Activated gamma-delta T cell treated with Interleukin-2 at 50 U/mL for 16 hours (primary cell): Measurements from ENCODE around the gene HAUS3.
"Not testable (repeated sequence)": the region's sequence is repeated elsewhere in the genome, so short reads cannot be mapped to it uniquely, and the experiment has no call there.

Experiments used
- DNase-seq: peaks from one replicate; pipeline ENCODE4 v3.0.0-alpha.2; 2020

HAUS3 gene

DNA sequence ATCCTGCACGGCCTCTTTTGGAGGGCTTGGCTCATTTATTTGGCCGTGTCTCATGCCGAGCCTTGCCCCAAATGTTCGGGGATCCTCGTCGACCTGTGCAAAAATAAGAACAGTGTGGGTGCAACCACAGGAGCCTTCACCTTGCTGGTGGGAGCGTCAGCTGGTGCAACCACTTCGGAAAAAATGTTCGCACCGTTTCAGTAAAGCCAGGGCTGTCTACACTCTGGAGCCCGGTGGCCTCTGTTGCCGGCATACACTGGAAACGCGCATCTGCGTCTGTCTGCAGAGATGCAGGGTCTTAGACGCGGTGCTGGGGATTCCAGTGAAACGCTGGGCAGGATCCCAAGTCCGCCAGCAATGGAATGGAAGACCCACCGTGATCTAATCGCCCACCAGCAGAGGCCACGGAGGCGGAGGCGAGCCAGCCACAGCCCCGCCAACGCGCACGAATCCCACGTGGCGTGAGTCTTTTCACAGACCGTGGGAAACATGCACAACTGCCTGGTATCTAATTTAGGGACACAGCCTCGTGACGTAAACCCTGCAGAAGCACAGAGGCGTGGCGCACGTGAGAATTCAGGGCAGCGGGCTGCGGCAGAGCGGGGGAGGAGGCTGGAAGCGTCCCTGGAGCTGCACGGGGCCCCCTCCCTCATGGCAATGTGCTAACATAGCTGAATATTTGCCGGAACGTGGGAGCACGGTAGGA, 33.8 kb upstream of the HAUS3 start:
- no peak for DNase-seq

DNA sequence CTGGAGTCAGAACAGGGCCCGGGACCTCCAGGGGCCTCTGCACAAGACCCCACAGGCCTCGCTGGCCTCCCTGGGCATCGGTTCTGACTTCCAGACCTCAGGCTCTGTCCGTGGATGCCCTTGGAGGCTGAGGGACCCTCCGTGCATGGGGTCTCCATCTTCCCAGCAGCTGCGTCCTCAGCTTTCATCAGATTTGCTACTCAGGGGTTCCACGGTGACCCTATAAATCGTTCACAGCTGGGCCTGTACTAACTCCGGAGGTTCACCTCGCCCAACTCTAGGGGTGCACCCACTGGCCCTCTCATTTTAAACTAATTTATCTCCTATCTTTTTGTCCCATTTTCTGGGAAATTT, 33.1 kb upstream of the HAUS3 start:
- DNase-seq, result not testable (repeated sequence)

DNA sequence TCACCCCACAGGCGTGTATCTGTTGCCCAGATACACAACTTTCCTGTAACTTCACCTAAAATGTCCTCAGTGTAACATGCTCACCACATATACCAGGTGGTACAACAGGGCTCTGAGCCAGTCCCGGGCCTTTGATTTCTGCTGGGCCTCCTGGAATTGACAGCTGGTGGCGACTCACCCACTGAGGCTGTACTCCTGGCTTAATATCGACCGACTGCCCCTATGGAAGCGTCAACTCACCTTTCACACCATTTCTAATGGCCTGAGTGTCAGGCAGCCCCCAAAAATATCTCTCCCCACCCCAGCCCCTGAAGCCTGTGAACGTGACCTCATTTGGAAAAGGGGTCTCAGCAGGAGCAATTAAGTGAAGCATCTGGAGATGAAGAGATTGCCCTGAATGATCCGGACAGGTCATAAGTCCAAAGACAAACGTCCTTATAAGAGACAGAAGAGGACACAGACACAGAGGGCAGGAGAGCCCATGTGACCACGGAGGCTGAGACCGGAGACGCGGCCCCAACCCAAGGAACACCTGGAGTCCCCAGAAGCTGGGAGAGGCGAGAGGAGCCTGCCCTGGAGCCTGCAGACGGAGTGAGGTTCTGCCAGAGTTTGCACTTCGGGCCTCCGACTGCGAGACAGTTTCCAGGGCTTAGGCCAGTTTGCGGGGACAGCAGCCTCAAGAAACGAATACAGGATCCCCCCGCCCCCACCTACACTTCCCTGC, 32.6 kb upstream of the HAUS3 start:
- no peak for DNase-seq

- no peak for DNase-seq
These were observed 31.9 kb upstream of the HAUS3 start for GRCh38 chr4:2273657-2274319.

DNA sequence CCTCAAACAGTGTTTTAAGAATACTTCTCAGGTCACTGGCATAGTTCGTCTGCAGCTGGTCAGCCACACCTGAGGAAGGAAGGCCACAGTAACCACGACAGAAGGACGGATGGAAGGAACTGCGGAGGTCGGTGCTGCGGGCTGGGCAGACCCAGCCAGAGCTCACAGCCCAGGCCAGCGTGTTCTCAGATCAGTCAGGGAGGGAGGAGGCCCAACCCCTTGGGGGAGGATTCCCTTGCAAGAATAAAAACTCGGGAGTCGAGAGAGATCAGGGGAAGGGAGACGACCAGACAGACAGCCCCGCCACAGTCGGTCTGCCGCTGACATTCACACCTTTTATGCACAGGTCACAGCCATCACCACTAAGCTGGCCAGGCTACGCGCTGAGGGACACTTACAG, 31.3 kb upstream of the HAUS3 start:
- no peak for DNase-seq

GRCh38 chr4:2272828-2273120, 30.9 kb upstream of the HAUS3 start:
- DNase-seq, result no peak

DNA sequence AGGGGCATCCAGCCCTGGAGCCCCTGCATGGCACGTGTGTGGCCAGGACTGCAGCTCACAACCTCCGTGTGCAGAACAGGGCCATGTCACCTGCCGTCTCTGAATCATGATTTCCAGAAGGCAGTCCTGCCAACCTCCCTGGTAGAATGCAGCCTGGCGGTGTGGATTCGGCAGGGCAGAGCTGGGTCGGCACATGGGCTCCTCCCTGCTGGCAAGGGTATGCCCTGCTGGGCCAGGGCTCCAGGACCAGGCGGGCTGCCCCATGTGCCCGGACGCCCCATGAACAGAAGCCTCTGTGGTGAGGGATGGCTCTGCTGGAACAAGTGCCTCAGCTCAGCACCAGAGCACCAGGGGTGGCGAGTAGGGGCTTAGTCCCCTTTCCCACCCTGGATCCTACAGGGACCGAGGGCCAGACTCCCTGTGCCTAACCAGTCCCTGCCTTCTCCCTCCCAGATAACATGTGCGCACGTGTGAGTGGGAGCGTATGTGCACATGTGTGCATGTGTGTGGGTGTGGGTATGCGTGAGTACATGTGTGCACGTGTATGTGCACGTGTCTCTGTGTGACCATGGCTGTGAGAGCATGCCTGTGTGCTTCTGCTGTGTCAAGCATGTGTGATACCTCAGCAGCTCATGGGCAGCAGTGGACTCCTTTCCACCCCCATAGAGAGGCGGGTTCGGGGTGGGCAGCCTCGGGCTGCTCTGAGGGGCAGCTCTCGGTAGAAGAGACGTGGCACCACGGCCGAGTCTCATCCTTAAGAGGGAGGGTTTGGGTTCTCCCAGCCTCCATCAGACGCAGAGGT, 30.3 kb upstream of the HAUS3 start:
- DNase-seq, result no peak

GRCh38 chr4:2271279-2272025, 29.5 kb upstream of the HAUS3 start:
- no peak for DNase-seq

- no peak for DNase-seq
These were observed 28.6 kb upstream of the HAUS3 start for GRCh38 chr4:2270341-2271165.

DNA sequence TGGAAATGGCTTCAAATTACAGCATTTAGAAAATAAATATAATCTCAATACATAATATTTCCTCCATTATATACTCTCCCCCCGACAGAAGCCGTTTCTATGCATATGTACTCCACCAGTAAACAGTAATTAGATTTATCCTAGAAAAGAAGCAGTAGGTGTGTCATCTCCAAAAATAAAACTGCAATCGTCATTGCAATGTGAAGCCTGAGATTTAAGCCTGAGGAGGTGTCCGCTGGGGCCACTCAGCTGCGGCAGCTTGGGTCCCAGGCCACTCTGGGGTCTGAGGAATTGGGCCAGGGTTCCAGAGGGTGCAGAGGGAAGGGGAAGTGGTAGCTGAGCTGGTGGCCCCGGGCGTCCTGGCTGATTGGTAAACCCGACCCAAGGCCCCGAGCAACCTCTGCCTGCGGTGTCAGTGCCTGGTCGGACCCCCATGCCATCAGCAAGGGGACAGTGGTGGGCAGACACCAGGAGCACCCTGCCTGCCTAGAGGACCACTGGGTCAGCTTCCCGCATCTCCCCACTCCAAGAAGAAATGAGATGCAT, 27.8 kb upstream of the HAUS3 start:
- DNase-seq, result no peak

GRCh38 chr4:2269206-2269531, 27.2 kb upstream of the HAUS3 start:
- no peak for DNase-seq

DNA sequence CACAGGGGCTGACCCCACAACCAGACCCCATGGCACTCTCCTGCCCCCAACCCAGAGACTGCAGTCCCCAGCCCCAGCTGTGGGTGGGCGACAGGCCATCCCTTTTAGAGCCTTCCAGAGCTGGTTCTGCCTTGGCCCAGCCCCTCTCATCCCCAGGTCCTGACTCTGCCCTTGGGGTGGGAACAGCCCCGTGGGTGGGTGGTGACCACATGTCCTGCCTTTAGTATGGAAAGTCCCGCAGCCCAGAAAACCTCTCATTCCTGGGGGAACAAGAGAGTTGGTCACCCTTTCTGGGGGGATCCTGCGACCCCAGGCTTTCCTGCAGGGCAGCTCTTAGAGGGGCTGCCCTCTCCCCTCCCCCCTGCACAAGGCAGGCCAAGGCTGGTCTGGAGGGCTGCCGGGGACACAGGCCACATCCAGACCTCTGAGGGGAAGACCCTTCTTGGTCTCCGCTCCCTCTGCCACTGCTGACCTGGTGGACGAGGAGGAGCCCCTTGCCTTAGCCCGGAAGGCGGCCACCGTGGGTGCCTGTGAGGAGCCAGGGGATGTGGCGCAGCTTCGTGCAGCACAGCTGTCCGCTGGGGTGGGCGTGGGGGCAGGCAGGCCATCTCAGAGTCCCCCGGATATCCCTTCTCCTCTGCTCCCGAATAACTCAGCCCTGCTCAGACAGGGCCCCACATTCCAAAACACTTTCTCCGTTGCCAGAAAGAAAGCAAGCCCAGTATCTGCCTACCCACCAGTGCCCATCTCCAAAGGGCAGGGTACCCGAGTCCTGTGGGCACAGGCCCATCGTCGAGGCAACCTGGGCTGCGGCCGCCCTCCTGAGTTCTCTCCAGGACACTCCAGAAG, 26.7 kb upstream of the HAUS3 start:
- no peak for DNase-seq

DNA sequence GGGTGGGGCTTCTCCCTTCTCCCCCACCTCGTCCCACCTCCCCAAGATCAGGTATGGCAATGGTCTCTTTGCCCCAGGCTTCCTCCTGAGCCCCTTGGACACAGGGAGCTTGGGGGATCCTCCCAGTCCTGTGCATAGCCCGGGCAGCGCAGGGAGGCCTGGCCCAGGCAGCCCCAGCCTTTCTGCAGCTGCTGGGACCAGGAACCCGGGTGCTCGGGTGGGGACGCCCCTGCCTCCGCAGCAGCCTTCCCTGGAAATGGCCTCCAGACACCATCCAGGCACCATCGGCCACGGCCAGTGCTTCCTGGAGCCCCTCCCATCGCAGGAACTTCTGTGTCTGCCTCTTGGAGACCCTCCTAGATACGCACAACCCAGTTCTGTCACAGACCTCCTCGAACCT, 25.9 kb upstream of the HAUS3 start:
- DNase-seq, result no peak

DNA sequence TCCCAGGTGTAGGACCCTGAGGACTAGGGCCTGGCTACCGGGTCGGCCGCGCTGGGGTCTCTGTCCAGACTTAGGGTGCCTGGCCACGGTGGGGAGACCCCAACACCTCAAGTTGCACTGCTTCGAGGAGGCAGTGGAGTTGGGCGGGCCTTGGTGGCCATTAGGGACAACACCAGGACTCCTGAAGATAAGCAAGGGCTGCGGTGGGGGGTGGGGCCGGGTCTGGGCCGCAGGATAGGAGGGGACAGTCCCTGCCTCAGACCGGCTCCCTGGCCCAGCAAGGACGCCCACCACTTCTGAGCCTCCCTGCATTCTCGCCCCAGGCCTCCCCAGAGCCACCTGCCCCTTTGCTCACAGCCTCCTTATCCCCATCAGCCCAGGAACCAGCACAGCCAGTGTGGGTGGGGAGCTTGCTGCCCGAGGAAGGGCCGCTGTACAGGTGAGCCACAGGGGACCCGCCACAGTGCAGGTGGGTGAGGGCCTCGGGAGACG, 25.4 kb upstream of the HAUS3 start:
- DNase-seq, result no peak

DNA sequence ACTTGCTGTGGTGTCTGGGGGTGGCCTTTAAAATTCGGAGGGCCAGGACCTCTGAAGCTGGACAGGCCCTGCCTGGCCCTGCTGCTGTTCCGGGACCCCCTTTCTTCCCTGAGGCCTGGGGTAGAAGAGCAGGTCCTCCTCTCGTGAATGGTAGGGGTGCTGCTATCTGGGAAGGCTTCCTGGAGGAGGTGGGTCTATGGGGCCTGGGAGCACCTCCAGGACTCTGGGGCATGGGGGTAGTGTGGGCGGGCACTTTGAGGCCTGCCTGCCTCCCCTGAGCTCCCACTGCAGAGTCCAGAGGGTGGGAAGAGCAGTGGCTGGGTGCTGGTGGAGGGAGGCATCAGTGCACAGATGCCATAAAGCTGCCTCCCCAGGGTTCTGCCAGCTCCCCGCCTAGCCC, 24.9 kb upstream of the HAUS3 start:
- no peak for DNase-seq

GRCh38 chr4:2266181-2266580, 24.3 kb upstream of the HAUS3 start:
- no peak for DNase-seq

- DNase-seq, result no peak
These were observed 23.5 kb upstream of the HAUS3 start for GRCh38 chr4:2265113-2266110.

DNA sequence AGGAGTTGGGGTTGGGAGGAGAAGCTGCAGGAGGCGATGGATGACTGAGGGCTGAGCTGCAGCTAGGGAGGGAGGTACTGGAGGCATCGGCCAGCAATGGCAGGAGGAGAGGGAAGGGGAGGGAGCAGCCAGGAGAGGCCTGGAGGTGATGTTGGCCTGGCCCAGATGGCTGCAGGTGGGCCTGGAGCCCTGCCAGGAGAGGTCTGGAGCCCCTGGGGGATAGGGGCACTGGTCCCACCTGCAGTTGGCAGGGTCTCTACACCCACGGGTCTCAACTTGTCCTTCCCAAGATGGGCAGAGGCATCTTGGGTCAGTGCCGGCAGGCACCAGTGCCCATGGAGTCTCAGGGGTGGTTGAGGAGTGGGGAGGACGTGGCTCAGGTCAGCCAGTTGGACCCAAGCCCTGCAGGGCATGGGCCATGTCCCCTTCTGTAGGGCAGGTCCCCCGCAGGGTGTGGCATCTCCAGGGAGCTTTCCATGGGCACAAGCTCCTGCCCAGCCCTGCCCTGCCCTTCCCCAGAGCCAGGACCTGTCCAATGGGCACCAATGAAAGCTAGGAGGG, 22.6 kb upstream of the HAUS3 start:
- no peak for DNase-seq

GRCh38 chr4:2263926-2264321, 22.0 kb upstream of the HAUS3 start:
- no peak for DNase-seq
